Hepatocyte (in vitro differentiated cells): ENCODE results near the gene MUC15. TPM values are rescaled to one million over a fixed set of nuclear protein-coding genes. Genes with fewer than 3 reads are reported as not detected.

Source experiments
- DNase-seq: peaks from one replicate; pipeline ENCODE4 v3.0.0-alpha.2; 2016; ENCODE audit warnings: low spot score
- H2AFZ ChIP-seq: fragments of 200-600 bp; sonication (generic); 2 replicates; pipeline ENCODE4 v1.6.0; 2016; ENCODE audit warnings: antibody characterized with exemption, mild to moderate bottlenecking
- H3K27ac ChIP-seq: fragments of 200-600 bp; sonication (generic); 2 replicates; pipeline ENCODE4 v1.5.1; 2016; ENCODE audit warnings: mild to moderate bottlenecking
- H3K27me3 ChIP-seq: fragments of 200-600 bp; sonication (generic); 2 replicates; pipeline ENCODE4 v1.6.1; 2016
- H3K36me3 ChIP-seq: fragments of 200-600 bp; sonication (generic); replicated peaks from 2 replicates; pipeline ENCODE4 v1.5.1; 2016; ENCODE audit warnings: low read depth; ENCODE audit not compliant: insufficient read depth
- H3K4me1 ChIP-seq: fragments of 200-600 bp; sonication (generic); 2 replicates; pipeline ENCODE4 v1.5.1; 2016; ENCODE audit warnings: mild to moderate bottlenecking, moderate library complexity; ENCODE audit not compliant: insufficient read depth
- H3K4me2 ChIP-seq: fragments of 200-600 bp; sonication (generic); 2 replicates; pipeline ENCODE4 v1.6.0; 2016
- H3K4me3 ChIP-seq: fragments of 200-600 bp; sonication (generic); 2 replicates; pipeline ENCODE4 v1.5.1; 2016; ENCODE audit warnings: mild to moderate bottlenecking
- H3K79me2 ChIP-seq: fragments of 200-600 bp; sonication (generic); 2 replicates; pipeline ENCODE4 v1.6.0; 2017; ENCODE audit warnings: mild to moderate bottlenecking
- H3K9me2 ChIP-seq: fragments of 200-600 bp; sonication (generic); replicated peaks from 2 replicates; pipeline ENCODE4 v1.6.0; 2017; ENCODE audit warnings: mild to moderate bottlenecking; ENCODE audit not compliant: insufficient read depth
- H3K9me3 ChIP-seq: fragments of 200-600 bp; sonication (generic); 2 replicates; pipeline ENCODE4 v1.5.1; 2016; ENCODE audit warnings: low read depth, mild to moderate bottlenecking
- H4K20me1 ChIP-seq: fragments of 200-600 bp; sonication (generic); 2 replicates; pipeline ENCODE4 v1.6.0; 2016; ENCODE audit warnings: mild to moderate bottlenecking; ENCODE audit not compliant: insufficient read depth, poor library complexity, severe bottlenecking
- EZH2 ChIP-seq: fragments of 200-600 bp; sonication (generic); IDR thresholded peaks from 2 replicates; pipeline ENCODE4 v1.6.1; 2016; ENCODE audit warnings: antibody characterized with exemption, mild to moderate bottlenecking, borderline replicate concordance
- EZH2phosphoT487 ChIP-seq: fragments of 200-600 bp; sonication (generic); IDR thresholded peaks from one replicate; pipeline ENCODE4 v1.6.1; 2018; ENCODE audit warnings: antibody characterized with exemption, mild to moderate bottlenecking, low read depth, moderate library complexity; ENCODE audit not compliant: unreplicated experiment, severe bottlenecking
- WGBS: methylation state at CpG from one replicate; pipeline ENCODE4 v1.1.6; 2016; ENCODE audit warnings: low lambda C conversion rate; ENCODE audit errors: missing lambda C conversion rate; 5-methylcytosine and 5-hydroxymethylcytosine counted together
- polyA plus RNA-seq: library from polyadenylated mRNA; unstranded; fragments of >200 nt; fragmentation: Nextera tagmentation; extraction: Ambion mirVana; gene quantifications from 2 replicates; pipeline ENCODE4 v1.2.1, GENCODE V29; 2016
- total RNA-seq: library from RNA; depleted of rRNA; stranded (reverse); fragments of >200 nt; gene quantifications from 2 replicates; pipeline ENCODE4 v1.2.3, GENCODE V29; 2014
- TF ChIP-seq, protein P1 (sequence below): fragments of 200-600 bp; sonication (generic); IDR thresholded peaks from 2 replicates; pipeline ENCODE4 v1.5.1; 2016; ENCODE audit warnings: antibody characterized with exemption, mild to moderate bottlenecking; ENCODE audit not compliant: poor library complexity

MUC15 gene
- total and polyA plus RNA-seq, 2 experiments from 2014 or later: 0.73 TPM; not detected in 1

DNA sequence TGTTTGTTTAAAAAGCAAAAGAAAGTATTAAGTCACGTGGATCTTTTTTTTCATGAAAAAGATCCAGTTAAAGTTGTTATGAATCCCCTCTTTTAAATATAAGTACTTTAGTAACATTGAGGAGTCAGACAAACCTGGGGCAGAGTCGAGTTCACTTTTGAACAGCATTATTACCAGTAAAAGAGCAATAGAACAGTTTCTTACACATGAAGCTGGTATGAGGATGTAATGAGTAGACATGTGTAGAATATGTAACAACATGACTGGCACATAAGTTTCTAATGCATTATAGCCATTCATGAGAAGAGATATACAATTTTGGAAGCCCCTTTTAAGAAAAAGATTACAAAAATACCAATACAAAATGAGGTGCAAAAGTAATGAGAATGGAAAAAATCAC is 7.6 kb upstream of the MUC15 start:
- H3K4me2 ChIP-seq: no peak overlapping the region
- peak overlapping the region; percentile 32 for H3K27ac ChIP-seq
- H3K4me3 ChIP-seq: no peak overlapping the region
- H3K9me2 ChIP-seq: no peaks in the 10 kb centered on the region
- TF ChIP-seq EZH2 (no peak), EZH2phosphoT487 (no peak)
- TF ChIP-seq, protein P1, sequence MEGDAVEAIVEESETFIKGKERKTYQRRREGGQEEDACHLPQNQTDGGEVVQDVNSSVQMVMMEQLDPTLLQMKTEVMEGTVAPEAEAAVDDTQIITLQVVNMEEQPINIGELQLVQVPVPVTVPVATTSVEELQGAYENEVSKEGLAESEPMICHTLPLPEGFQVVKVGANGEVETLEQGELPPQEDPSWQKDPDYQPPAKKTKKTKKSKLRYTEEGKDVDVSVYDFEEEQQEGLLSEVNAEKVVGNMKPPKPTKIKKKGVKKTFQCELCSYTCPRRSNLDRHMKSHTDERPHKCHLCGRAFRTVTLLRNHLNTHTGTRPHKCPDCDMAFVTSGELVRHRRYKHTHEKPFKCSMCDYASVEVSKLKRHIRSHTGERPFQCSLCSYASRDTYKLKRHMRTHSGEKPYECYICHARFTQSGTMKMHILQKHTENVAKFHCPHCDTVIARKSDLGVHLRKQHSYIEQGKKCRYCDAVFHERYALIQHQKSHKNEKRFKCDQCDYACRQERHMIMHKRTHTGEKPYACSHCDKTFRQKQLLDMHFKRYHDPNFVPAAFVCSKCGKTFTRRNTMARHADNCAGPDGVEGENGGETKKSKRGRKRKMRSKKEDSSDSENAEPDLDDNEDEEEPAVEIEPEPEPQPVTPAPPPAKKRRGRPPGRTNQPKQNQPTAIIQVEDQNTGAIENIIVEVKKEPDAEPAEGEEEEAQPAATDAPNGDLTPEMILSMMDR: no peak
- no peaks in the 10 kb centered on the region for H3K36me3 ChIP-seq
- WGBS: 64% methylated on average over 2 of the region's 2 CpGs
- no peak overlapping the region for H2AFZ ChIP-seq
- H3K9me3 ChIP-seq: no peaks in the 10 kb centered on the region
- H3K4me1 ChIP-seq: no peaks in the 10 kb centered on the region
- no peaks in the 10 kb centered on the region for H3K27me3 ChIP-seq
- no peaks in the 10 kb centered on the region for H4K20me1 ChIP-seq
- no peaks in the 10 kb centered on the region for H3K79me2 ChIP-seq
- DNase-seq: no peak

DNA sequence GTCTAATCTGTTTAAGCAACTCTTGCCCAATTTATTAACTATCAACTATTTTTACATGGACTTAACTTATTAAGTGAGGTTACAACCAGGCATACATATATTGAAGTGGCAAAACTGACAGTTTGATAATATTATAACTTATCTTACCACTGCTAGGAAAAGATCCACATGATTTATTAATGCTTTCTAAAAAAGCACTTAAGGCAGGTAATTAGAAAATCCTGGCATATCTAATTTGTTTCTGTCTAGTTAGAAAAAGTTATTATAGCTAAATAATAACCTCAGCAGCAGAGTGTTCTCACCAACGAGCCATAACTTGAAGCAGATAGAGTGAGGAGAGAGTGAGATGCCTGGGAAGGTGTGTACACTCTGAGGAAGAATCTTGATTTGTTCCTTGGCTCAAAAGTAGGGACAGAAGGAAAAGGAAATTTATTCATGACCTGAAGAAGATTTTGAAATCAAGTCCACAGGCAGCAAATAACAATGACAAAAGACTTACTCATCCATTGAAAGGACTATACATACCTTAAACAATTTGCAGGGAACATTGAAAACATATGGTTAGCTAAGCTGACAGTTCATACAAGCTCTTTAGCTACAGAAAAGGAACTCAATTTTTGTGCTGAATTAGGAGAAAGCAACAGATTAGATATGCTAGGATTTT is 7.1 kb upstream of the MUC15 start:
- WGBS: 38% methylated on average over 1 of the region's 1 CpG
- TF ChIP-seq, protein P1: no peak
- no peak for TF ChIP-seq EZH2
- TF ChIP-seq EZH2phosphoT487: no peak
- H3K4me3 ChIP-seq: no peak overlapping the region
- H4K20me1 ChIP-seq: no peaks in the 10 kb centered on the region
- DNase-seq: no peak
- no peaks in the 10 kb centered on the region for H3K9me3 ChIP-seq
- no peaks in the 10 kb centered on the region for H3K36me3 ChIP-seq
- H3K4me2 ChIP-seq: no peak overlapping the region
- no peaks in the 10 kb centered on the region for H3K27me3 ChIP-seq
- no peaks in the 10 kb centered on the region for H3K4me1 ChIP-seq
- no peaks in the 10 kb centered on the region for H3K9me2 ChIP-seq
- H3K27ac ChIP-seq: peak overlapping the region; percentile 32
- no peaks in the 10 kb centered on the region for H3K79me2 ChIP-seq
- no peak overlapping the region for H2AFZ ChIP-seq

DNA sequence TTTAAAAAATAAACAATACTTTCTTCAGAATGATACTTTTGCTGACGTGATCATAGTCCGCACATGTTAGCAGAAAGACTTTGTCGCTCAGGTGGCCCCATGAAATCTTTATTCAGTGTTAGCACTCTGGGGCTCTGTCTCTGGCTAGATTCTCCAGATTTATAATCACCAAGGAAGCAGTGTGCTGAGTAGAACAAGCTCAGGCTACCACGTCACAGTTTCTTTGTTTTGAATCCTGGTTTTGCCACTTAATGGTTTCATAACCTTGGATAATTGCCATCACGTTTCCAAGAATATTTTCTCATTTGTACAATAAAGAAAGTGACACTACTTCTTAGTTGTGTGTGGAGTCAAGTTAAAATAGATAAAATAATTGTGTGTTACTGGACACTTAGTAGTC is 3.9 kb upstream of the MUC15 start:
- Histone ChIP-seq H3K4me1 (peaks cover 6% of the 10 kb centered on the region), H3K4me3 (no peak overlapping the region), H3K27ac (no peak overlapping the region), H3K9me2 (no peaks in the 10 kb centered on the region), H4K20me1 (no peaks in the 10 kb centered on the region), H3K79me2 (no peaks in the 10 kb centered on the region), H3K4me2 (no peak overlapping the region), H3K9me3 (no peaks in the 10 kb centered on the region), H3K36me3 (no peaks in the 10 kb centered on the region), H3K27me3 (no peaks in the 10 kb centered on the region), H2AFZ (no peak overlapping the region)
- 88% methylated on average over 5 of the region's 5 CpGs for WGBS
- no peak for TF ChIP-seq EZH2phosphoT487
- TF ChIP-seq EZH2: no peak
- TF ChIP-seq, protein P1: no peak
- no peak for DNase-seq
